GM23338 (cell line): ENCODE data around the gene RGP1. TPM values are rescaled to one million over a fixed set of nuclear protein-coding genes. Genes with fewer than 3 reads are reported as not detected.

Source experiments
- ATAC-seq: fragments of 200-7000 bp; cut with Tn5 transposase; 3 replicates; pipeline ENCODE4 v1.9.1; 2020
- DNase-seq: peaks from one replicate; pipeline ENCODE4 v3.0.0-alpha.2; 2015; ENCODE audit warnings: low spot score
- H2AFZ ChIP-seq: fragments of 200-600 bp; sonication (generic); 2 replicates; pipeline ENCODE4 v1.8.0; 2016; ENCODE audit warnings: antibody characterized with exemption, mild to moderate bottlenecking, moderate library complexity
- H3F3A ChIP-seq: fragments of 200-600 bp; sonication (generic); replicated peaks from 2 replicates; pipeline ENCODE4 v1.8.0; 2017; ENCODE audit warnings: antibody characterized with exemption, mixed run types, low read depth
- H3K27ac ChIP-seq: fragments of 200-600 bp; sonication (generic); 2 replicates; pipeline ENCODE4 v1.6.1; 2016; ENCODE audit warnings: low read depth
- H3K27me3 ChIP-seq: fragments of 200-600 bp; sonication (generic); 2 replicates; pipeline ENCODE4 v1.8.0; 2016; ENCODE audit warnings: mild to moderate bottlenecking, mixed run types, moderate library complexity; ENCODE audit not compliant: insufficient read depth
- H3K36me3 ChIP-seq: fragments of 200-600 bp; sonication (generic); 2 replicates; pipeline ENCODE4 v1.8.0; 2016; ENCODE audit warnings: mild to moderate bottlenecking; ENCODE audit not compliant: insufficient read depth
- H3K4me1 ChIP-seq: fragments of 200-600 bp; sonication (generic); 2 replicates; pipeline ENCODE4 v1.8.0; 2016; ENCODE audit warnings: mild to moderate bottlenecking, moderate library complexity; ENCODE audit not compliant: insufficient read depth
- H3K4me2 ChIP-seq: fragments of 200-600 bp; sonication (generic); 2 replicates; pipeline ENCODE4 v1.7.1; 2017; ENCODE audit warnings: mixed run types
- H3K4me3 ChIP-seq: fragments of 200-600 bp; sonication (generic); 2 replicates; pipeline ENCODE4 v1.6.1; 2016; ENCODE audit warnings: mixed run types
- H3K79me2 ChIP-seq: fragments of 200-600 bp; sonication (generic); replicated peaks from 2 replicates; pipeline ENCODE4 v1.8.0; 2017; ENCODE audit warnings: mild to moderate bottlenecking; ENCODE audit not compliant: insufficient read depth
- H3K9me2 ChIP-seq: fragments of 200-600 bp; sonication (generic); 2 replicates; pipeline ENCODE4 v1.8.0; 2017; ENCODE audit not compliant: insufficient read depth
- H4K20me1 ChIP-seq: fragments of 200-600 bp; sonication (generic); replicated peaks from 2 replicates; pipeline ENCODE4 v1.8.0; 2017; ENCODE audit warnings: mild to moderate bottlenecking; ENCODE audit not compliant: insufficient read depth
- H3K27ac Mint-ChIP-seq: 2 replicates; pipeline ENCODE4 v1.8.0; 2020; ENCODE audit warnings: inconsistent platforms, mild to moderate bottlenecking, moderate library complexity, mixed read lengths
- H3K27me3 Mint-ChIP-seq: 3 replicates; pipeline ENCODE4 v1.8.0; 2022; ENCODE audit warnings: low read depth, mild to moderate bottlenecking, moderate library complexity, mixed read lengths, inconsistent platforms; ENCODE audit not compliant: insufficient read depth, poor library complexity
- H3K36me3 Mint-ChIP-seq: 3 replicates; pipeline ENCODE4 v1.8.0; 2021; ENCODE audit warnings: low read depth, mild to moderate bottlenecking, inconsistent platforms, moderate library complexity, mixed read lengths
- H3K4me1 Mint-ChIP-seq: 3 replicates; pipeline ENCODE4 v1.8.0; 2020; ENCODE audit warnings: mild to moderate bottlenecking, inconsistent platforms, mixed read lengths
- H3K4me3 Mint-ChIP-seq: 3 replicates; pipeline ENCODE4 v1.8.0; 2021; ENCODE audit warnings: moderate library complexity, mild to moderate bottlenecking, inconsistent platforms, mixed read lengths
- H3K9me3 Mint-ChIP-seq: 3 replicates; pipeline ENCODE4 v1.8.0; 2020; ENCODE audit warnings: moderate library complexity, mild to moderate bottlenecking, inconsistent platforms, mixed read lengths
- CREB1 ChIP-seq: fragments of 250-450 bp; sonication (Bioruptor Pico); IDR thresholded peaks from 2 replicates; pipeline ENCODE4 v1.5.0; 2020; ENCODE audit warnings: low read depth, mild to moderate bottlenecking, moderate library complexity
- CTCF ChIP-seq, 2 experiments: fragments of 200-600 bp in 1 of 2; sonication (generic) in 1 of 2; conservative IDR thresholded peaks; 2 replicates each; pipeline versions ENCODE4 v1.5.1 to v1.6.1; 2016 to 2017; ENCODE audit warnings: antibody characterized with exemption in 2 of 2, low read depth in 2 of 2, mild to moderate bottlenecking in 2 of 2, moderate library complexity in 1 of 2
- ETS1 ChIP-seq: IDR thresholded peaks from 2 replicates; pipeline ENCODE4 v1.6.1; 2016; ENCODE audit warnings: antibody characterized with exemption
- EZH2 ChIP-seq: fragments of 200-600 bp; sonication (generic); IDR thresholded peaks from one replicate; pipeline ENCODE4 v1.8.0; 2017; ENCODE audit warnings: antibody characterized with exemption, mild to moderate bottlenecking, low read depth; ENCODE audit not compliant: unreplicated experiment
- EZH2phosphoT487 ChIP-seq: fragments of 200-600 bp; sonication (generic); IDR thresholded peaks from one replicate; pipeline ENCODE4 v1.8.1; 2018; ENCODE audit warnings: antibody characterized with exemption; ENCODE audit not compliant: unreplicated experiment
- JUNB ChIP-seq: IDR thresholded peaks from one replicate; pipeline ENCODE4 v1.6.1; 2016; ENCODE audit warnings: antibody characterized with exemption; ENCODE audit not compliant: unreplicated experiment
- NANOG ChIP-seq: IDR thresholded peaks from 2 replicates; pipeline ENCODE4 v1.6.1; 2016; ENCODE audit warnings: antibody characterized with exemption, borderline replicate concordance
- POLR2AphosphoS5 ChIP-seq: IDR thresholded peaks from 2 replicates; pipeline ENCODE4 v1.6.1; 2016; ENCODE audit warnings: antibody characterized with exemption, low read depth
- REST ChIP-seq: IDR thresholded peaks from one replicate; pipeline ENCODE4 v1.6.1; 2018; ENCODE audit warnings: antibody characterized with exemption; ENCODE audit not compliant: unreplicated experiment
- STAT1 ChIP-seq: IDR thresholded peaks from one replicate; pipeline ENCODE4 v1.6.1; 2016; ENCODE audit warnings: antibody characterized with exemption; ENCODE audit not compliant: unreplicated experiment
- ZNF114 ChIP-seq: fragments of 250-450 bp; sonication (Bioruptor Pico); IDR thresholded peaks from 2 replicates; pipeline ENCODE4 v1.5.0; 2020; ENCODE audit warnings: mild to moderate bottlenecking, moderate library complexity
- ZNF331 ChIP-seq: fragments of 250-450 bp; sonication (Bioruptor Pico); IDR thresholded peaks from 2 replicates; pipeline ENCODE4 v1.5.0; 2020; ENCODE audit warnings: low read depth, mild to moderate bottlenecking, moderate library complexity
- ZNF462 ChIP-seq: fragments of 250-450 bp; sonication (Bioruptor Pico); IDR thresholded peaks from 2 replicates; pipeline ENCODE4 v1.5.0; 2020; ENCODE audit warnings: mild to moderate bottlenecking, moderate library complexity
- polyA plus RNA-seq: library from polyadenylated mRNA; unstranded; fragments of >200 nt; fragmentation: Nextera tagmentation; extraction: Ambion mirVana; gene quantifications from 2 replicates; pipeline ENCODE4 v1.2.1, GENCODE V29; 2016
- total RNA-seq: library from RNA; depleted of rRNA; stranded (reverse); fragments of >200 nt; shearing (Covaris generic); gene quantifications from 2 replicates; pipeline ENCODE4 v1.2.3, GENCODE V29; 2014

The RGP1 gene
- total and polyA plus RNA-seq, 2 experiments from 2014 or later = 2.8 to 16.0 TPM

GRCh38 chr9:35791297-35791921 is 42.3 kb downstream of the RGP1 start, which contains the start of gene NPR2:
Gene NPR2, plus strand, starts transcription at chr9:35791591. Its CDS starts 818 bp downstream, at chr9:35792409.
- Mint-ChIP-seq H3K27ac (no peak within 1 kb of the TSS), H3K4me1 (peaks cover 21% of the 10 kb centered on the region), H3K4me3 (peak within 1 kb of the TSS; percentile 80), H3K36me3 (peaks cover 10% of the 10 kb centered on the region), H3K27me3 (peaks cover 14% of the 10 kb centered on the region), H3K9me3 (no peaks in the 10 kb centered on the region; the same call in 2 of the 3 replicates)
- H3K79me2 ChIP-seq = no peaks in the 10 kb centered on the region
- H3K4me3 ChIP-seq = peak within 1 kb of the TSS; percentile 64
- no peaks in the 10 kb centered on the region; the same call in 1 of the 2 replicates for H4K20me1 ChIP-seq
- ATAC-seq (peak; percentile 62), DNase-seq (peak; percentile 58)
- no peak for TF ChIP-seq ZNF114 (CRISPR knock-in tag)
- TF ChIP-seq CTCF (conservative IDR thresholded peaks at IDR 0.05; ENCODE audit: low read depth in 2 of 2) = no peak
- TF ChIP-seq CREB1 (CRISPR knock-in tag) = no peak
- TF ChIP-seq NANOG = no peak
- TF ChIP-seq JUNB = no peak
- TF ChIP-seq STAT1 = no peak
- TF ChIP-seq ETS1 = no peak
- TF ChIP-seq REST = no peak
- no peak for TF ChIP-seq ZNF331
- TF ChIP-seq POLR2AphosphoS5 = no peak
- TF ChIP-seq ZNF462 (CRISPR knock-in tag) = no peak
- no peak for TF ChIP-seq EZH2phosphoT487
- no peak for TF ChIP-seq EZH2
- H3K4me1 ChIP-seq = peaks cover 10% of the 10 kb centered on the region
- H3K4me2 ChIP-seq = peak within 1 kb of the TSS; percentile 91
- peak within 1 kb of the TSS; percentile 92 for H2AFZ ChIP-seq
- no peak within 1 kb of the TSS for H3K27ac ChIP-seq
- 0 out of 2 replicates have a peak, but pooled peaks cover 3% of the 10 kb centered on the region for H3K36me3 ChIP-seq
- H3K27me3 ChIP-seq = peaks cover 7% of the 10 kb centered on the region; the same call in 1 of the 2 replicates
- H3K9me2 ChIP-seq = no peaks in the 10 kb centered on the region
- no peaks in the 10 kb centered on the region for H3F3A ChIP-seq
